Stomach (tissue), 4 donors: ENCODE measurements around the gene AGAP3.

ENCODE experiments used
- EP300 ChIP-seq: sonication (generic); formaldehyde crosslinking; IDR thresholded peaks from one replicate; pipeline ENCODE4 v1.6.1; 2017; ENCODE audit warnings: antibody characterized with exemption
- POLR2A ChIP-seq, 4 donors: fragments of 450-650 bp; IDR thresholded peaks; one replicate each; pipeline ENCODE4 v1.6.1; 2016; ENCODE audit warnings: antibody characterized with exemption in 4 of 4, control low read depth in 2 of 4, mild to moderate bottlenecking in 1 of 4, moderate library complexity in 1 of 4
- POLR2AphosphoS5 ChIP-seq, 3 donors: sonication (generic); formaldehyde crosslinking; IDR thresholded peaks; one replicate each; pipeline ENCODE4 v1.6.1; 2016; ENCODE audit warnings: antibody characterized with exemption in 3 of 3
- TF ChIP-seq, protein P1 (sequence below), 7 experiments: fragments of 450-650 bp in 4 of 7; fragments of 200-600 bp in 3 of 7; sonication (generic) in 3 of 7; IDR thresholded peaks; one replicate each; pipeline ENCODE4 v1.5.1; 2016 to 2019; ENCODE audit warnings: antibody characterized with exemption in 7 of 7, control low read depth in 2 of 7, mild to moderate bottlenecking in 1 of 7

DNA sequence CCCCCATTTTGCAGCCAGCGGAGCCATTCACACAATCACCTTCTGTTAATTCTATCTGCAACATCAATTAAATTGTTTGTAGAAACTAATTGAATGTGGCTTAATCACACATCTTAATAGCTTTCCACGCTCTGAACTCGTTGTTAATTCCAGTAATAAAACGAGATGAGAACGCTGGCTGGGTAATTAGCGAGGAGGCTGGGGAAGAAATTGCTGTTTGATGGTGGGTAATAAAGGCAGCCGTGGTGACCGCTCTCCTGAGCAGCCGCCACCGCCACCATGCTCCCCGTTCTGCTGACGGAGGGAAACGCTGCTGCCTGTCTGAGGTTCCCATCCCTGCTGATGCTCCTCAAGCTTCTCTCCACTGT, 44.9 kb downstream of the AGAP3 start:
- TF ChIP-seq POLR2AphosphoS5 (IDR thresholded peaks at IDR 0.05): no peak
- TF ChIP-seq EP300: no peak
- TF ChIP-seq, protein P1, sequence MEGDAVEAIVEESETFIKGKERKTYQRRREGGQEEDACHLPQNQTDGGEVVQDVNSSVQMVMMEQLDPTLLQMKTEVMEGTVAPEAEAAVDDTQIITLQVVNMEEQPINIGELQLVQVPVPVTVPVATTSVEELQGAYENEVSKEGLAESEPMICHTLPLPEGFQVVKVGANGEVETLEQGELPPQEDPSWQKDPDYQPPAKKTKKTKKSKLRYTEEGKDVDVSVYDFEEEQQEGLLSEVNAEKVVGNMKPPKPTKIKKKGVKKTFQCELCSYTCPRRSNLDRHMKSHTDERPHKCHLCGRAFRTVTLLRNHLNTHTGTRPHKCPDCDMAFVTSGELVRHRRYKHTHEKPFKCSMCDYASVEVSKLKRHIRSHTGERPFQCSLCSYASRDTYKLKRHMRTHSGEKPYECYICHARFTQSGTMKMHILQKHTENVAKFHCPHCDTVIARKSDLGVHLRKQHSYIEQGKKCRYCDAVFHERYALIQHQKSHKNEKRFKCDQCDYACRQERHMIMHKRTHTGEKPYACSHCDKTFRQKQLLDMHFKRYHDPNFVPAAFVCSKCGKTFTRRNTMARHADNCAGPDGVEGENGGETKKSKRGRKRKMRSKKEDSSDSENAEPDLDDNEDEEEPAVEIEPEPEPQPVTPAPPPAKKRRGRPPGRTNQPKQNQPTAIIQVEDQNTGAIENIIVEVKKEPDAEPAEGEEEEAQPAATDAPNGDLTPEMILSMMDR (IDR thresholded peaks at IDR 0.05): no peak
- TF ChIP-seq POLR2A (IDR thresholded peaks at IDR 0.05): no peak
